ENCODE measurements around the gene PHKA1.
"Not testable (repeated sequence)": the region's sequence is repeated elsewhere in the genome, so short reads cannot be mapped to it uniquely, and the experiment has no call there.

Gene PHKA1

DNA sequence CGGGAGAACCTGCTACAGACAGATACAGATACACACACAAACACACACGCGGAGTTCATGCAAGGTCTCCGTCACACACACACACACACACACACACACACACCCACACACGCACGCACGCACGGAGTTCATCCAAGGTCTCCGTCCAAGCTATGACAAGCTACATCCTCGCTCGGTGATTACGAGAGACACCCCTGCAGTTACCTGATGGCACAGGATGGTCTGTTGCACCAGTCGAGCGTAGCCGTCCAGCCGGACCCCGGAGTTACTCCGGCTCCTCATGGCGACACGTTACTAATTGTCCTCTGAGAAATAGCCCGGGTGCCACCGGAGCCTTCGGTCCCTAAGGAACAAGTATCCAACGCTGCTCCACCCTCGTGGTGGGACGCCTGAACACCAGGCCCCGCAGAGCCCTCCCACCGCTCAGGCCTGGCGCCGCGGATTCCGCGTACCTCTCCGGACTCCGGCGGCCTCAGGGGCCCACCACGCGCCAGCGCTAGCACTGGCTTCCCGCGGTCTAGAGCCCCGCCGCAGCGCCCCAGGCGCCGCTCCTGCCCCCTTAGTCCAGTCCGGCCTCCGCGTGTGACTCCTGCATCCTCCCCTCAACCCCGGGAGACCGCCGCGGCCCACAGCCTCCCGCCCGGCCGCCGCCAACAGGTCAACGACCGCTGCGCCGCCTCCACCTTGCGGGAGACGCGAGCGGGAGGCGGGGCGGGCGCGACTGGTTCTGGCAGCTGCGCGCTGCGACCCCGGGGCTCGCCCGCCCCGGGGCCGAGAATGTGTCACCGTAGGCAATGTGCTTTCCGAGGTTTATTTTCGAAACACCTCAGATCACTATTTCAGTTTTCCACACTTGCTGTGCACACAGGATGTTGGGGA, at the start of gene PHKA1:
PHKA1 (minus strand) TSS at position 708 of the 879 bp plus-strand sequence; CDS start at position 282, 426 bp downstream.
- peak; percentile 48 for DNase-seq (ENCODE audit: low read depth)

DNA sequence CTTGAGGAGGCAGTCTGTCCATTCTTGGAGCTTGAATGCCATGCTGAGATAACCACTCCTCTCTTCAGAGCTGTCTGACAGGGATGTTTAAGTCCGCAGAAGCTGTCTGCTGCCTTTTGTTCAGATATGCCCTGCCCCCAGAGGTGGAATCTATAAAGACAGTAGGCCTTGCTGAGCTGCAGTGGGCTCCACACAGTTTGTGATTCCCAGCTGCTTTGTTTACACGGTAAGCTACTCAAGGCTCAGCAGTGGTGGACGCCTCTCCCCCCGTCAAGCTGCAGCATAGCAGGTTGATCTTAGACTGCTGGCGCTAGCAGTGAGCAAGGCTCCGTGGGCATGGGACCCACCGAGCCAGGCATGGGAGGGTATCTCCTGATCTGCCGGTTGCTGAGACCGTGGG, 46.3 kb upstream of the PHKA1 start:
- DNase-seq (ENCODE audit: low read depth): not testable (repeated sequence)

DNA sequence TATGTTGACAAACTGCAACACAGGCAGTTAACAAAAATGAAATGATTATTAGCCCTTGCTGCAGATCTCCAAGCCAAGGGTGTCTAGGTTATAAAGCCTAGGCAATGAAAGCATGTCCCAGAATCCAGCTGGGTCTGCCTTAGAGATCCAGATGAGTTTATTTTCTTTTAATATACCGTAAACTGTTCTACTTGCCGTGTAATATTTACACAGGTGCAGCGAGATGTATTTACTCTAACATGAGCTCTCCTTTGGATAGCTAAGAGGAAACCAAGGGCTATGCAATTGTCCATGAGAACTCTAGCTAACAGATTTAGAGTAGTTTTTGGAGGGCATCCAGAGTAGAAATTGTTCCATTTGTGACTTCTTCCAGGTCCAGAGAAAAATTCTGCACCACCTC, 34.4 kb upstream of the PHKA1 start:
- not testable (repeated sequence) for DNase-seq (ENCODE audit: low read depth)

DNA sequence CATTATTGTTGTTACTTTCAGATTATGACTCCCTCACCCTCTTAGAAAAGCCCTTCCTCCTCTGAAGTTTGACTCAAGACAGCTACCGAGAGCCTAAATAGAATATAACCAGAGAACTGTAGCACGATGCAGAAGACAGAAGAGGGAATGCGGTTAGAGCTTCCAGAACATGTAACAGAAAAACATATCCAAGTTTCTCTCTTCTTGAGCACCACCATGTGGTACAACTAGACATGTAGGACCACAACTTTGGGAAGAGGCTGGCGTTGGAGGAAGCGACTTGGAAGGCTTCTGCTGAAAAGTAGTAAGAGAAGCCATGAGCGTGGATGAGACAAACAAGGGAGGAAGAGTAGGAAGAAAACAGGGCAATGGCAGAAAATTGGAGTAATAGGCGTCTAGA, 31.4 kb upstream of the PHKA1 start:
- not testable (repeated sequence) for DNase-seq (ENCODE audit: low read depth)

DNA sequence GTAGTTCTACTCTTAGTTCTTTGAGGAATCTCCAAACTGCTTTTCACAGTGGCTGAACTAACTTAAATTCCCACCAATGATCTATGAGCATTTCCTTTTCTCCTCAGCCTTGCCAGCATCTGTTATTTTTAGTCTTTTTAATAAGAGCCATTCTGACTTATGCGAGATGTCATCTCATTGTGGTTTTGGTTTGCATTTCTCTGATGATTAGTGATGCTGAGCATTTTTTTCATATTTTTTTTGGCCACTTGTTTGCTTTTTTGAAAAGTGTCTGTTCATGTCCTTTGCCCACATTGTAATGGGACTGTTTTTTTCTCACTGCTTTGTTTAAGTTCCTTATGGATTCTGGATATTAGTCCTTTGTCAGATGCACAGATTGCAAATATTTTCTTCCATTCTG, 21.5 kb upstream of the PHKA1 start:
- DNase-seq (ENCODE audit: low read depth): peak; percentile 31

DNA sequence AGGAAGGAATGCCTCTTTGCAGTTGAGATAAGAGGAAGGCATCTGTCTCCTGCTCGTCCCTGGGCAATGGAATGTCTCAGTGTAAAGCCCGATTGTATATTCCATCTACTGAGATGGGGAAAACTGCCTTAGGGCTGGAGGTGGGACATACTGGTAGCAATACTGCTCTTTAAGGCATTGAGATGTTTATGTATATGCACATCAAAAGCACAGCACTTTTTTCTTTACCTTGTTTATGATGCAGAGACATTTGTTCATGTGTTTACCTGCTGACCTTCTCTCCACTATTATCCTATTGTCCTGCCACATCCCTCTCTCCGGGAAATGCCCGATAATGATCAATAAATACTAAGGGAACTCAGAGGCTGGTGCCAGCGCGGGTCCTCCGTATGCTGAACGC, 19.5 kb upstream of the PHKA1 start:
- not testable (repeated sequence) for DNase-seq (ENCODE audit: low read depth)

DNA sequence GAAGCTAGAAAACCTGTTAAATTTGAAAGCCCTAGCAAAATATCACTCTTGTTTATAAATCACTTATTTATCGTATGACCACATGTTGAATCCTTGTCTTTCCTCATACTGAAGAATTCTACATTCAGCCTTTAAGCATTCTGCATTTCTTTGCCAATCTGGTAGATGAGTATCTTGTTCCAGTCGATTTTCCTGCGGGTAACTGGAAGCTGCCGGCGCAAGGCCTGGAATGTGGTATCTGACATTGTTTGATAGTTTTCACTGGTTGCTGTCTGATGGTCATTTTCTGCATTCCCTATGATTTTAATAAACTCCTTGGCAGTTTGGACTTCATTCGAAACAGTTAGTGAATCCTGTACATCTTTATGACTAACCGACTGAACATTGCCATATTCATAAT, 13.7 kb upstream of the PHKA1 start:
- DNase-seq (ENCODE audit: low read depth): peak; percentile 1

DNA sequence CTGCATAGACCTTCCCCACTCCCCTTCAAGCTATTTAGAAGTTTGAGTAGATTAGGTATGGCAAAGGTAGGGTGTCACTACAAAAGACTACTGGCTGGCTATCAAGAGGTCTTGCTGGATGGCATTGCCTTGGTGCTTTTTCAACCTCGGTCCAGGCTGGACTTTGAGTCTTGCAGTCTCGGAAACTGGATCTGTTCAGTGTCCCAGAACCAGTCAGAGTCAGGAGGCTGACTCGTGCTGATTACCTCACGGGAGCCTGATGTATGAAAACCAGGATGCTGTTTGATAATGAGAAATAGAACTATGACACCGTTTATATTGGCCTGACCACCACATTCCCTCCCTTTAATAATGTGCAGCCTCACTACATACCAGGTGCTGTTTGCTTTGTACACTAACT, 2.7 kb upstream of the PHKA1 start:
- peak; percentile 2 for DNase-seq (ENCODE audit: low read depth)

DNA sequence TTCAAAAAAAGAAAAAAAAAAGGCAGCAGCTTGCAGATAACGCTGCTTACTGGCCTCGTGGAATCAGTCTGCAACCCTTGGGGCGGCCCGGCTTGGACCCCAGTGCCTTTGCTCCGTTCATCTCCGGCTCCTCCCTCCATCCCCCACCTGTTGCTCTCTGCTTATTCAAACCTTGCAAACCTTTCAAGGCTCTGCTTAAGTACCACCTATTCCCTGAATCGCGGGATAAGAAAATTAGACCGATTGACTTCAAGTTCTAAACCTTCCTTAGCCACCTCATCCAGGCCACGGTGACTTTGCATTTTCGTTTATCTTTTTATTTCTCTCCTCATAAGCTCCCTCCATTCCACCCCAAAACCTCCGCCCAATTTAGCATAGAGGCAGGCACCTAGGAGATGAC, 1.4 kb upstream of the PHKA1 start:
- no peak for DNase-seq (ENCODE audit: low read depth)

DNA sequence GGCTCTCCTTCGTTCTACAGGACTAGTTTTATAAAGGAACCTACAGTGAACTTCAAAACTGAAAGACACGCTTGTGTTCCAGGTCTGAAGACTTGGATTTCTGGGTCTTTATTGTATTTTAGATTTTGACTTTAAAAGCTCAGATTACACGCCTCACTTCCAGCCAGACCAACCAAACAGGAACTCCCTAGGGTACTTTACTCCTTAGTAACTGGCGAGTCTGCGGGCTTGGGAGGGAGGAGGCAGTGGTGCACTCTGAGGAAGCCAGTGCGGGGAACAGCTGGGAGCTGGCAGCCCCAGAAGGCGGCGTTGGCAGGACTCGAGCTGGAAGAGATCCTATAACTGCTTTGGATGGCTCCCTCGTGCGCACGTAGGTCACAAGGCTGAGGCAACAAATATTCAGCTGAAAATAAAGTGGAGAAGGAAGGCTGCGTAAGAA, 391 bp upstream of the PHKA1 start:
- peak; percentile 73 for DNase-seq (ENCODE audit: low read depth)

DNA sequence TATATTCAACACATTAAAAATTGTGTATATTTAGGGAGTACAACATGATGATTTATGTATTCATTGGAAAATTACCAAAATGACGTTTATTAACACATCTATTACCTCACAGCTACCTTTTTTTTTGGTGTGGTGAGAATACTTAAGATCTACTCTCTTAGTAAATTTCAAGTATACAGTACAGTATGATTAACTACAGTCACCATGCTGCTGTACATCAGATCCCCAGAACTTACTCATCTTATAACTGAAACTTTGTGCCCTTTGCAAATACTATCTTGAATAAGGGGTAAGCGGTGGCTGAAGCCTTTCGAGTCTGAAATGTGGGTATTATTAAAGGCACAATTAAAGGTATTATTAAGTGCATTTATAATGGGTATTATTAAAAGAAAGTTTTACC, 976 bp downstream of the PHKA1 start:
- peak; percentile 0 for DNase-seq (ENCODE audit: low read depth)

DNA sequence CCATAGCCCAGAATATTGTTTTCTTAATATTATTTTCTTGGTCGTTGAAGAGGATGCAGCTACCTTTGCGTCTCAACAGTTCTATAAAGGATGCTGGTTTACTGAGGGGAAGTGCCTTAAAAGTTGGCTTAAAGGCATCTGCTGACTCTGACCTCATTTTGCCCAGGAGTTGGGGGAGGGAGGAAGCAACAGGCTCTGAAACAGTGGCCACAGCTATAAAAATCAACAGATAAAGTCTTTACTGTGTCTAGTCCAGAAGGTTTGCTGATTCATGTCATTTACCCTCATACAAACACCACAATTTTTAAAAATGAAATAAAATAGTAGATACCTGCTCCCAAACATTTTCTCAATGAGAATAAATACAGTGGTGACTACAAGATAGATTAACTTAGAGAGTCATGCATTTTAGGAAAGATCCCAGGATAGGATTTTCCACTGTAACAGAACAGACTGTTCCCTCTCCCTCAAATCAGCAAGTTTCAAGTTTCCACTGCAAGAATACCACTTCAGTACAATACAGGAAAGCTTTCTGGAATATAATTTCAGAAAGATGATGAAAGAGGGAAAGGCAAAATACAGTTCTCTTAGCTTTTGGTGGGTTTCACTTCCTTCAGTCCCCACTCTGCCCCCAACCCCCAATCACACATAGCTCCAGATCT, 1.9 kb downstream of the PHKA1 start:
- peak; percentile 53 for DNase-seq (ENCODE audit: low read depth)

DNA sequence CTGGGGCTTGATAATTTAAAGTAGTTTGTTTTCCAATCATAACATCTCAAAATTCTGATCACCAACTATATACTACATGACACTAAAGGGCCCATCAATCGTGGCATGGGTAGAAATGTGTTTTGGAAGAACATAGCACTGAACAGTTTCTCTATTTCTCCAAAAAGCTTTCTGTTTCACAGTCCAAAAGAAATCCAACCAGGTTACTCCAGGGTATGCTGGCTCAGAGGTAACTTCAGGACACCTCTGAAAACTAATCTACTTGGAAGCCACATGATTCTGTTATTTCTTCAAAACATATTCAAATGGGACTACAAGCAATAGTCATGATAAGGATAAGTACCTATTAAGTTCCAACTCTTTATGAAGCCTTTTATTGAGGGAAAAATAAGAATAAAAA, 8.3 kb downstream of the PHKA1 start:
- no peak for DNase-seq (ENCODE audit: low read depth)

DNA sequence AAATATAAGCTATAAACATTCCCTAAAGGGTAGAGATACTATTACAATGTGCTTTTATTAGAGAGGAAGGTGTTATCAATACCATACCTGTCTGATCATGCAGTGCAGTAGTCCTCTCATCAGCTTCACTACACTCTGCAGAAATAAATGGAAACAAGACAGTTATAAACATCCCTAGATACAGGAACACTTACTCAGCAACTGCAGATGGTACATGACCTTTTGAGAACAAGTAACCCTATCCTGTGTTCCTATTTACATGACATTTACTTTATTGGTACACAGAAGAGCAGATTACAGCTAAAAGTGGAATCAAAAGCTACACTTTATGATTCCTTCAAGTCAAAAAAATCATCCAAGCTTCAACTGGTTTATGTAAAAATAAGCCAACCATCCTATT, 9.0 kb downstream of the PHKA1 start:
- no peak for DNase-seq (ENCODE audit: low read depth)

DNA sequence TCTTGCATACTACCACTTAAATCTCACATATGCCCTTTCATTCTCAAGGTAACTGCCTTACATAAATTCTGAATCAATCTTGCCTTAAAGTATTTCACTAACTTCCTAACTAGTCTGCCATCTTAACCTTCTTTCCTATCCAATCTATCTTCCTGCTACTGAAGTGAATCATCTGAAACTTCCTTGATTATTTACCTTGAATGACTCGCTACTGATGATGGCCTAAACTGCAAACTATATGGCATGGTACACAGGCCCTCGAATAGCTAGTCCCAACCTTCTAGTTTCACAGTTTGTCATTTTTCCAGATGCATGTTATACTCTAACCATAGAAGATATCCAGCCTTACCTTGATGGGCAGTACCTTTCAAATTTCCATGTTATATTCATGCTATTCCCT, 19.9 kb downstream of the PHKA1 start:
- DNase-seq (ENCODE audit: low read depth): peak; percentile 0

DNA sequence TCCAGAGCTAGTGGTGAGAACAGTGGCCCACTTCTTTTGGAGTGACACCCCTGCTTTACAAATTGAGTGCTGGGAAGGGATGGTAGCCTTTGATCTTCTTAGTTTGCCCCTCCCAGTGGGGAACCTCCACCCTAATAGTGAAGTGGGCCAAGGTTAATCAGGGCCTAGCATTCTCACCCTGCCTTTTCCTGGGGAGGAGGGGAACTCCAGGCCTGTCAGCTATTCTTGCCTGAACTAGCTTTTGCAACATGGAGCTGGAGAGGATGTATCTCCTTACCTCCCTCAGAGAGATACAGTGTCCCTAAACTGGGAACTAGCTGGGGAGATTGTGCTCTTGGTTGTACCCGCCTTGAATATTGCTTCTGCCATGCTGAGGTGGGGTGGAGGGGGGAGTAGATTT, 20.6 kb downstream of the PHKA1 start:
- no peak for DNase-seq (ENCODE audit: low read depth)

DNA sequence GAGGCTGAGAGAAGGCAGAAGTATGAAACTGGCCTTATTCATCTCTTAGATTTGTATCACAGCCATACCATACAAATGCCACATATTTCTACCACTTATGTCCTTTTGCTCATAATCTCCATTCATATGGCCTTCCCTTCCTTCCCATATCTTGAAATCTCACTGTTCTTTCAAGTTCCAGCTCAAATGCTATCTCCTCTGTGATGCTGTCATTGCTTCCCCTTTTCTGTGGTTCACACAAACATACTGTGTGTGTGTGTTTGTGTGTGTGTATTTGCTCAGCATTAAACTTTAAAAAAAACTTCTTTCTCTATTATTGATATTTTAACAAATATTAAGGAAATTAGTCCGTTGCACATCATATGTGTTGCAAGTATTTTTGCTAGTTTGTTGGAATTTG, 26.7 kb downstream of the PHKA1 start:
- no peak for DNase-seq (ENCODE audit: low read depth)

DNA sequence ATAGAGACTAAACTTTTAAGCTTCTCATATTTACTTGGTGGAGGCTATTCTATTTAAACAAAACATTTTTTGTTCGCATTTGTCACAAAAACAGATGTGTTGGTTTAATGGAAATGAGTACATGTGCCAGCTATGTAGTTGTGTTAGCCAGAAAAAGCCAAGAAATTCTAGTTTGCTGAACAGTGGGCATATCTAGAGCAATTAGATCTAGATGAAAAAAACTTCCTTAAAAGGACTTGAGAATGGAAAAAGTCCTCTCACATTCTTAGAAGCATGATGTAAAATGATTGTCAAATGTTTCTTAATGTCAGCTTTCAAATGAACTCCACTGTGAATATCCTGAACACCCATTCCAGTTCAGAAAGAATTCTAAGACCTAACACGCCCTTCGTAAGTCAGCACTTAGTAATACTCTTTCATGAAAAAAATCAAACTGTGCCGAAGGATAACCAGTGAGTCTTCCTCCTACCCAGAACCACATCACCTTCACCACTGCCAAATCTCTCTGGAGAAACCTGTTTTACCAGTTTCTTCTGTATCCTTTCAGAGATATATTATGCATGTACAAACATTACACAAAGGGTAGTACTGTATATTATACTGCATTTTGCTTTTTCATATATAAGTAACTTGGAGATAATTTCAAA, 28.2 kb downstream of the PHKA1 start:
- peak; percentile 8 for DNase-seq (ENCODE audit: low read depth)

DNA sequence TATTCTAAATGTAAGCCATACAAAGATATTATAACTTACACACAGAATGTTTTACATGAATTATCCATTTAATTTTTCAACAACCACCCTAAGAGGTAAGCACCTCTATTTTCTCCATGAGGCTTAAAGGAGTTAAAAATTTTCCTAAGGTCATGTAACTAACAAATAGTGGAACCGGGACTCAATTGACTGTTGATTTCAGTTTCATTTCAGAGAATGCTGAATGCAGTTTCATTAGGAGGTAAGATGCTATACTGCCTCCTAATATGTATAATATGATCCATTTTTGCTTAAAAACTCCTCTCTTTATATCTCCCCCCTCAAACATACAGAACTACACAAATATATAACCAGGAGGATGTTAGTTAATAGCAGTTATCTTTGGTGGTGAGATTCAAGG, 29.1 kb downstream of the PHKA1 start:
- DNase-seq (ENCODE audit: low read depth): no peak

DNA sequence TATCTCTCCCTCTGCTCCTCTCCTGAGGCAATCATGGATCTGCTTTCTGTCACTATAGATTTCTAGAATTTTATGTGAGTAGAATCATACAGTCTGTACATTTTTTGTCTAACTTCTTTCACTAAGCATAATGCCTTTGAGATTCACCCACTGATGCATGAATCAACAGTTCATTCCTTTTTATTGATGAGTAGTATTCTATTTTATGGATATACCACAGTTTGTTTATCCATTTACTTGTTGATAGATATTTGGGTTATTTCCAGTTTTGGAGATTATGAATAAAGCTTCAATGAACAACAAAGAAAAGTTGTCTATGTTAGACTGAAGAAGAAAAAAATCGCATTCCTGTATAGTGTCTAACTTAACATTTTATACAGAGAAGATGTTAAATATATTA, 30.5 kb downstream of the PHKA1 start:
- DNase-seq (ENCODE audit: low read depth): no peak

DNA sequence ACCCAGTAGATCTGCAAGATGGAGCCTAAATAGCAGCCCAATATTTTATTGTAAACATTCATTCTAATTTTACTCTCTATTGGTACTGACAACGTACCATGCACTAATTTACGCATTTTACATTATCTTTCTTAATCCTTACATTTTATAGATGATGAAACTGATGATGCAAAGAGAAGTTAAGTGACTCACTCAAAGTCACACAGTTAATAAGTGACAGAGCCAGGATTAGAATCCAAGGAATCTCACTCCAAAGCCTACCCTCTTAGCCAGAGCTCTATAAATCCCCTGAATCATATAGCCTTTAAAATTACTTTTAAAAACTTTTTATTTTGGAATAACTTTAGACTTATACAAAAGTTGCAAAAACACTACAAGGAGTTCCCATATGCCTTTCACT, 37.6 kb downstream of the PHKA1 start:
- no peak for DNase-seq (ENCODE audit: low read depth)

DNA sequence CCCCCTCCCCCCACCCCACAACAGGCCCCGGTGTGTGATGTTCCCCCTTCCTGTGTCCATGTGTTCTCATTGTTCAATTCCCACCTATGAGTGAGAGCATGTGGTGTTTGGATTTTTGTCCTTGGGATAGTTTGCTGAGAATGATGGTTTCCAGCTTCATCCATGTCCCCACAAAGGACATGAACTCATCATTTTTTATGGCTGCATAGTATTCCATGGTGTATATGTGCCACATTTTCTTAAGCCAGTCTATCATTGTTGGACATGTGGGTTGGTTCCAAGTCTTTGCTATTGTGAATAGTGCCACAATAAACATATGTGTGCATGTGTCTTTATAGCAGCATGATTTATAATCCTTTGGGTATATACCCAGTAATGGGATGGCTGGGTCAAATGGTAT, 40.2 kb downstream of the PHKA1 start:
- DNase-seq (ENCODE audit: low read depth): not testable (repeated sequence)

DNA sequence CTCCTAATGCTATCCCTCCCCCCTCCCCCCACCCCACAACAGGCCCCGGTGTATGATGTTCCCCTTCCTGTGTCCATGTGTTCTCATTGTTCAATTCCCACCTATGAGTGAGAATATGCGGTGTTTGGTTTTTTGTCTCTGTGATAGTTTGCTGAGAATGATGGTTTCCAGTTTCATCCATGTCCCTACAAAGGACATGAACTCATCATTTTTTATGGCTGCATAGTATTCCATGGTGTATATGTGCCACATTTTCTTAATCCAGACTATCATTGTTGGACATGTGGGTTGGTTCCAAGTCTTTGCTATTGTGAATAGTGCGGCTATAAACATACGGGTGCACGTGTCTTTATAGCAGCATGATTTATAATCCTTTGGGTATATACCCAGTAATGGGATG, 44.6 kb downstream of the PHKA1 start:
- not testable (repeated sequence) for DNase-seq (ENCODE audit: low read depth)

All from iris pigment epithelial cell (primary cell).